Measurements from ENCODE around the gene ACVR1. TPM values are rescaled to one million over a fixed set of nuclear protein-coding genes. Genes with fewer than 3 reads are reported as not detected.
A peak's percentile ranks its signal among the peaks of the same experiment; 100 is the strongest.

ACVR1 gene
- total and polyA plus RNA-seq, 9 of the 15 experiments (the other 6 are each of a cell fraction or from before 2014, with no cell fraction given), result 3.8 to 14.3 (median 6.9) TPM

- FAIRE-seq, result no peak
- Histone ChIP-seq H2AFZ (ENCODE audit: low read depth, low read length) (no peak overlapping the region), H3K9ac (ENCODE audit: insufficient read depth in 1 of 2, low read depth in 2 of 2, low read length in 2 of 2) (no peak overlapping the region), H3K79me2 (ENCODE audit: control insufficient read depth, insufficient read depth, low read length) (peaks cover 3% of the 10 kb centered on the region; the same call in 1 of the 3 replicates), H3K9me1 (ENCODE audit: control insufficient read depth, insufficient read depth, low read length) (no peaks in the 10 kb centered on the region), H3K4me3 (no peak overlapping the region), H3K9me3 (replicated peaks; ENCODE audit: control insufficient read depth, insufficient read depth, low read depth, low read length) (no peaks in the 10 kb centered on the region; the same call in 1 of the 2 replicates), H3K27me3 (ENCODE audit: control insufficient read depth in 2 of 2, insufficient read depth in 2 of 2, low read length in 2 of 2) (no peaks in the 10 kb centered on the region), H3K4me1 (replicated peaks in 1 of 2; ENCODE audit: control insufficient read depth in 2 of 2, insufficient read depth in 2 of 2, low read length in 2 of 2) (peaks cover 17 to 60% of the 10 kb centered on the region in 2 experiments), H3K27ac (ENCODE audit: extremely low read depth, low read depth, low read length) (no peak overlapping the region), H3K4me2 (ENCODE audit: insufficient read depth, low read length) (no peak overlapping the region), H3K36me3 (ENCODE audit: control insufficient read depth, insufficient read depth, low read length) (peaks cover 14% of the 10 kb centered on the region; the same call in 1 of the 3 replicates), H4K20me1 (replicated peaks; ENCODE audit: control insufficient read depth, insufficient read depth, low read length) (no peaks in the 10 kb centered on the region)
- no peak for TF ChIP-seq TAF9B (IDR thresholded peaks at IDR 0.05; ENCODE audit: partially characterized antibody)
- TF ChIP-seq ESRRA (IDR thresholded peaks at IDR 0.05; ENCODE audit: borderline replicate concordance, low read depth), result no peak
- TF ChIP-seq PCBP1 (IDR thresholded peaks at IDR 0.05; ENCODE audit: low read depth, low read length, poor library complexity, severe bottlenecking), result no peak
- 0 out of 2 replicates have a peak, but pooled peaks have one; percentile 32 for TF ChIP-seq ELF4 (CRISPR knock-in tag; IDR thresholded peaks at IDR 0.05)
- no peak for TF ChIP-seq RFX1 (IDR thresholded peaks at IDR 0.05)
- no peak for TF ChIP-seq NCOA1 (IDR thresholded peaks at IDR 0.05; ENCODE audit: low read depth)
- in situ Hi-C loops (cut with MboI), result no loop called here
- DNase-seq (ENCODE audit: extremely low read depth in 1 of 4, low spot score in 3 of 4), result no peak
- ChIA-PET CTCF (ENCODE audit: low intra/inter-chr PET ratio) (no interaction called here), POLR2A (no interaction called here)
- ATAC-seq, result no peak
- intact Hi-C loops (cut with micrococcal nuclease), result no loop called here
- WGBS (ENCODE audit: insufficient coverage, low coverage, missing lambda C conversion rate), result 88% methylated on average over 5 of the region's 5 CpGs
- BruUV-seq (replicated peaks), result no TSS peak
Measured at GRCh38 chr2:157790780-157791179, 85.3 kb downstream of the ACVR1 start.

All from K562 (cell line).